GM12864 (cell line): ENCODE results near the gene SNN.

ENCODE experiments used
- DNase-seq: peaks from one replicate; pipeline ENCODE4 v3.0.0-alpha.2; 2011; ENCODE audit warnings: low read depth
- H3K4me3 ChIP-seq: 2 replicates; pipeline ENCODE4 v1.5.1; 2011; ENCODE audit warnings: mild to moderate bottlenecking, low read depth, low read length, control low read depth
- TF ChIP-seq, protein P1 (sequence below): IDR thresholded peaks from 2 replicates; pipeline ENCODE4 v1.5.1; 2011; ENCODE audit warnings: low read depth, mild to moderate bottlenecking, moderate library complexity, low read length, control low read depth, inconsistent platforms; ENCODE audit errors: missing control alignments

SNN gene

GRCh38 chr16:11634312-11634711, 33.9 kb upstream of the SNN start:
- H3K4me3 ChIP-seq: no peak overlapping the region
- TF ChIP-seq, protein P1, sequence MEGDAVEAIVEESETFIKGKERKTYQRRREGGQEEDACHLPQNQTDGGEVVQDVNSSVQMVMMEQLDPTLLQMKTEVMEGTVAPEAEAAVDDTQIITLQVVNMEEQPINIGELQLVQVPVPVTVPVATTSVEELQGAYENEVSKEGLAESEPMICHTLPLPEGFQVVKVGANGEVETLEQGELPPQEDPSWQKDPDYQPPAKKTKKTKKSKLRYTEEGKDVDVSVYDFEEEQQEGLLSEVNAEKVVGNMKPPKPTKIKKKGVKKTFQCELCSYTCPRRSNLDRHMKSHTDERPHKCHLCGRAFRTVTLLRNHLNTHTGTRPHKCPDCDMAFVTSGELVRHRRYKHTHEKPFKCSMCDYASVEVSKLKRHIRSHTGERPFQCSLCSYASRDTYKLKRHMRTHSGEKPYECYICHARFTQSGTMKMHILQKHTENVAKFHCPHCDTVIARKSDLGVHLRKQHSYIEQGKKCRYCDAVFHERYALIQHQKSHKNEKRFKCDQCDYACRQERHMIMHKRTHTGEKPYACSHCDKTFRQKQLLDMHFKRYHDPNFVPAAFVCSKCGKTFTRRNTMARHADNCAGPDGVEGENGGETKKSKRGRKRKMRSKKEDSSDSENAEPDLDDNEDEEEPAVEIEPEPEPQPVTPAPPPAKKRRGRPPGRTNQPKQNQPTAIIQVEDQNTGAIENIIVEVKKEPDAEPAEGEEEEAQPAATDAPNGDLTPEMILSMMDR: no peak
- no peak for DNase-seq

- TF ChIP-seq, protein P1: no peak
- H3K4me3 ChIP-seq: no peak overlapping the region
- no peak for DNase-seq
Measured at GRCh38 chr16:11635113-11635652, 33.1 kb upstream of the SNN start.

GRCh38 chr16:11635679-11636171, 32.5 kb upstream of the SNN start:
- DNase-seq: no peak

GRCh38 chr16:11636172-11636721, 32.0 kb upstream of the SNN start:
- H3K4me3 ChIP-seq: no peak overlapping the region
- TF ChIP-seq, protein P1: no peak
- DNase-seq: no peak

More at GRCh38 chr16:11635679-11636171, 32.5 kb upstream of the SNN start:
- no peak overlapping the region for H3K4me3 ChIP-seq
- TF ChIP-seq, protein P1: no peak

GRCh38 chr16:11637320-11637719, 30.9 kb upstream of the SNN start:
- no peak for DNase-seq
- TF ChIP-seq, protein P1: no peak
- H3K4me3 ChIP-seq: no peak overlapping the region

GRCh38 chr16:11638140-11638539, 30.1 kb upstream of the SNN start:
- DNase-seq: no peak
- H3K4me3 ChIP-seq: no peak overlapping the region
- TF ChIP-seq, protein P1: no peak
